ENCODE results near the gene ROBO2.

The ROBO2 gene

GRCh38 chr3:77052051-77052501, 12.2 kb downstream of the ROBO2 start:
- no peak for DNase-seq

GRCh38 chr3:77052733-77053670, 13.1 kb downstream of the ROBO2 start:
- DNase-seq, result no peak

- DNase-seq, result no peak
Measured at GRCh38 chr3:77053795-77054194, 13.9 kb downstream of the ROBO2 start.

GRCh38 chr3:77055841-77056341, 16.0 kb downstream of the ROBO2 start:
- DNase-seq, result no peak

- no peak for DNase-seq
Measured at GRCh38 chr3:77059354-77059753, 19.5 kb downstream of the ROBO2 start.

GRCh38 chr3:77063423-77063822, 23.5 kb downstream of the ROBO2 start:
- no peak for DNase-seq

GRCh38 chr3:77065750-77066149, 25.9 kb downstream of the ROBO2 start:
- DNase-seq, result no peak

- DNase-seq, result no peak
Measured at GRCh38 chr3:77066829-77067228, 26.9 kb downstream of the ROBO2 start.

- DNase-seq, result no peak
Measured at GRCh38 chr3:77068808-77069207, 28.9 kb downstream of the ROBO2 start.

GRCh38 chr3:77071364-77071763, 31.5 kb downstream of the ROBO2 start:
- DNase-seq, result no peak

GRCh38 chr3:77071809-77072208, 31.9 kb downstream of the ROBO2 start:
- DNase-seq, result no peak

- no peak for DNase-seq
Measured at GRCh38 chr3:77072232-77072631, 32.3 kb downstream of the ROBO2 start.

GRCh38 chr3:77078279-77078678, 38.4 kb downstream of the ROBO2 start:
- no peak for DNase-seq

GRCh38 chr3:77079988-77080610, 40.2 kb downstream of the ROBO2 start:
- DNase-seq, result no peak

- no peak for DNase-seq
Measured at GRCh38 chr3:77081240-77081661, 41.4 kb downstream of the ROBO2 start.

GRCh38 chr3:77084511-77084910, 44.6 kb downstream of the ROBO2 start:
- no peak for DNase-seq

GRCh38 chr3:77086408-77086807, 46.5 kb downstream of the ROBO2 start:
- no peak for DNase-seq

- no peak for DNase-seq
Measured at GRCh38 chr3:77091809-77092208, 51.9 kb downstream of the ROBO2 start.

GRCh38 chr3:77093101-77093500, 53.2 kb downstream of the ROBO2 start:
- no peak for DNase-seq

GRCh38 chr3:77096145-77096544, 56.2 kb downstream of the ROBO2 start:
- no peak for DNase-seq

- no peak for DNase-seq
Measured at GRCh38 chr3:77096966-77097890, 57.3 kb downstream of the ROBO2 start.

GRCh38 chr3:77102951-77103769, 63.3 kb downstream of the ROBO2 start:
- no peak for DNase-seq
